IPS-18a (cell line): Measurements from ENCODE around the gene ZNF239.
A peak's percentile ranks its signal among the peaks of the same experiment; 100 is the strongest.
"Not testable (repeated sequence)": the region's sequence is repeated elsewhere in the genome, so short reads cannot be mapped to it uniquely, and the experiment has no call there.

Experiments used
- H3K27ac ChIP-seq: one replicate; pipeline ENCODE4 v1.5.1; 2013; ENCODE audit warnings: low read length
- H3K27me3 ChIP-seq: one replicate; pipeline ENCODE4 v1.6.1; 2013; ENCODE audit warnings: mild to moderate bottlenecking, low read length; ENCODE audit not compliant: control insufficient read depth, insufficient read depth
- H3K36me3 ChIP-seq: one replicate; pipeline ENCODE4 v1.6.1; 2013; ENCODE audit warnings: low read depth, low read length; ENCODE audit not compliant: control insufficient read depth
- H3K4me1 ChIP-seq: one replicate; pipeline ENCODE4 v1.6.1; 2013; ENCODE audit warnings: low read depth, low read length; ENCODE audit not compliant: control insufficient read depth
- H3K4me3 ChIP-seq: one replicate; pipeline ENCODE4 v1.5.1; 2013; ENCODE audit warnings: low read length
- H3K9ac ChIP-seq: one replicate; pipeline ENCODE4 v1.6.1; 2013; ENCODE audit warnings: mild to moderate bottlenecking, low read length, moderate library complexity
- H3K9me3 ChIP-seq: one replicate; pipeline ENCODE4 v1.6.1; 2013; ENCODE audit warnings: low read depth, low read length; ENCODE audit not compliant: control insufficient read depth

Gene ZNF239

DNA sequence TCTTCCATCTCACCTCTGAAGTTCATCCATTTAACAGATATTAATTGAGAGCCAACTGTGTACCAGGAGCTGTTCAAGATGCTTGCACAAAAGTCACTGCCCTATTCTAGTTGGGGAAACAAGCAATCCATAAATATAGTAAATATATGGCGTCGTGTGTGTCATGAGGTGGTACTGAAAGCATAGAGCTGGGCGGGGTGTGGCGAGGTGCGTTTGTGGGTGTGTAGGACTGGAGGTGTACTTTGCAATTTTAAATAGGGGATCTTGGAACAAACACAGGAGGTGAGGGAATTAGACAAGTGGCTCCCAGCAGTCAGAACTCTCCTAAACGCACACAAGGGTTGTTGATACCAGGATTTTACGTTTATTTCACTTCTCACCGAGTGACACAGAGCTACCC is 490 bp upstream of the ZNF239 start:
- Histone ChIP-seq H3K4me3 (peak overlapping the region; percentile 84), H3K4me1 (peaks cover 11% of the 10 kb centered on the region), H3K9ac (no peak overlapping the region), H3K9me3 (peaks cover 7% of the 10 kb centered on the region), H3K27me3 (peaks cover 26% of the 10 kb centered on the region), H3K27ac (no peak overlapping the region), H3K36me3 (peaks cover 3% of the 10 kb centered on the region)

DNA sequence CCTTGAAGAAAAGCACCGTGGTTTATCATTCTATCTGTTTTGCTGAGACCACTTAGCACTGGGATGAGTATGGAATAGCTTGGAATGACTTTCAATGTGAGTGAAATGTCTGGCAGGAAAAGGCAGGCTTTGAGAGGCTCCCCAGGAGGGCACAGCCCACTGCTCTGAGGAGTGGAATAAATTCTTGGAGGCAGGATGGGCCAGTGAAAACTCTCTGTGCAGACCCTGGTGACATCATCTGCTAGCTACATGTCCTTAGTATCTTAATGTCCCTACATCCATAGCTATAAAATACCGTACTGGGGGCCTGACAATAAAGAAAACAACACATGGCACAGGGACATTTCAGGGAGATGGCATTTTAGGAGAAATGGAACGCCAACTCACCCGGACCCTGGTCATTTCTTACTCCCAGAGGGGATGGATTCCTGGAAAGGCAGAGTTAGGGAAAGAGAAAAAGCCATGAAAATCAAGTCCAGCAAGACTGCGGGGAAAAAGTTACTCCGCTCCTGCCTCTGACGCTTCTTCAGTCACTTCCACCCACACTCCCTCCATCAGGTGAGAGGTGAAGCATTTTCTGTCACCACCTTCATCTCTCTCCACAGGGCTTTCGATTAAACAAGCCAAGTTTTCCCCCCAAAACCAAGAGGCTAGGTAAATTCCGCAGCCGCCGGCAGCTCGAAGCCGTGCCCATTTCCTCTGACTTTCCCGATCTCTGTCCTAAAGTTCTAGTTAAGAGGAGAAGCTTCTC is 991 bp downstream of the ZNF239 start:
- Histone ChIP-seq H3K9ac (peak overlapping the region; percentile 48), H3K9me3 (peaks cover 7% of the 10 kb centered on the region), H3K4me3 (peak overlapping the region; percentile 84), H3K27ac (no peak overlapping the region), H3K36me3 (peaks cover 7% of the 10 kb centered on the region), H3K27me3 (peaks cover 26% of the 10 kb centered on the region), H3K4me1 (peaks cover 11% of the 10 kb centered on the region)

DNA sequence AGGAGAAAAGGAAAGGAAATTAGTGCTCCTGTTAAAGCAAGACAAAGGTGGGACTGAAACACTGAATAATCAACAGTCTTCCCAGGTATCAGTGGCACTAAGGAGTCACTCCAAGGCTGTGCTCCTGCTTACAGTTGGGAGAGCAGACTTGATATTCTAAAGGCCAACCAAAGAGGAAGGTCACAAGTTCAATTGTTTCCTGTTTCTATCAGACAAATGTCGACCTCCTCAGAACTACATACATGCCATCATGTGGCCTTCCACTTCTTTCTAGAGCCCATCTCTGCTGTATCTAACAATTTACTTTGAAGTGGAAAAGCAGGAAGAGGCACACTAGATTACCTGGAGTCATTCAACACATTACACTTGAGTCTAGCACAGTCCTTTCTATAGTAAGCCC is 3.4 kb downstream of the ZNF239 start:
- peaks cover 26% of the 10 kb centered on the region for H3K27me3 ChIP-seq
- no peak overlapping the region for H3K27ac ChIP-seq
- H3K9me3 ChIP-seq = peaks cover 7% of the 10 kb centered on the region
- H3K4me3 ChIP-seq = no peak overlapping the region
- H3K9ac ChIP-seq = no peak overlapping the region
- H3K36me3 ChIP-seq = peaks cover 20% of the 10 kb centered on the region
- H3K4me1 ChIP-seq = peaks cover 11% of the 10 kb centered on the region

DNA sequence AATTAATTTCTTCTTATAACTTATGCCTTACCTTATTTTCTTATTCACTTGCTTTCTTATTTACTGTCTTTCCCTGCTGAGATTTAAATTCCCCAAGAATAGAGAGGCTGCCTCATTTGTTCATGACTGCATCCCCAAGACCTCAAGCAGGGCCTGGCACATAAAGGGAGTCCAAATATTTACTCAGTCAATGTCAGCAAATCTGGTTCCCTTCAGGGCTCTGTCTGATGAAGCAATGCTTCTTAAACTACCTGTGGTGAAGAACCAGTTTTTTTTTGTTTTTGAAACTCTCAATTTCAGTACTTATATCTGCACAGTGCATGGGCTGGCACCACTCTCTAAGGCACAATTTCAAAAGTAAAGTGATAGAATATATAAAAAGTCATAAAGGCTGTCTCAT is 4.7 kb downstream of the ZNF239 start:
- H3K27ac ChIP-seq = no peak overlapping the region
- no peak overlapping the region for H3K9ac ChIP-seq
- H3K9me3 ChIP-seq = no peaks in the 10 kb centered on the region
- H3K27me3 ChIP-seq = peaks cover 13% of the 10 kb centered on the region
- H3K4me3 ChIP-seq = no peak overlapping the region
- H3K36me3 ChIP-seq = peaks cover 23% of the 10 kb centered on the region
- peaks cover 11% of the 10 kb centered on the region for H3K4me1 ChIP-seq

DNA sequence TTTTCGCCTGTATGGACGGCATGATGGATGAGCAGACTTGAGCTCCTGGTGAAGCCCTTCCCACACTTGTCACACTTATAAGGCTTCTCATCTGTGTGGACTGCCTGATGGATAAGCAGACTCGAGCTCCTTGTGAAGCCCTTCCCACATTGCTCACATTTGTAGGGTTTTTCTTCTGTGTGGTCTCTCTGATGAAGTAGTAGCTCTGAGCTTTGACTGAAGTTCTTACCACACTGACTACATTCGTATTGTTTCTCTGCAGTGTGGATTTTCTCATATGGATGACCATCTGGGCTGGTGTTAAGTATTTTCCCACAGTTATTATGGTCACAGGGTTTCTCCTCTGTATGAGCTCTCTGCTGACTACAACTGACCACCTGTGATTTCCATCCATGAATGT is 17.2 kb downstream of the ZNF239 start:
- H3K9me3 ChIP-seq = peaks cover 77% of the 10 kb centered on the region

DNA sequence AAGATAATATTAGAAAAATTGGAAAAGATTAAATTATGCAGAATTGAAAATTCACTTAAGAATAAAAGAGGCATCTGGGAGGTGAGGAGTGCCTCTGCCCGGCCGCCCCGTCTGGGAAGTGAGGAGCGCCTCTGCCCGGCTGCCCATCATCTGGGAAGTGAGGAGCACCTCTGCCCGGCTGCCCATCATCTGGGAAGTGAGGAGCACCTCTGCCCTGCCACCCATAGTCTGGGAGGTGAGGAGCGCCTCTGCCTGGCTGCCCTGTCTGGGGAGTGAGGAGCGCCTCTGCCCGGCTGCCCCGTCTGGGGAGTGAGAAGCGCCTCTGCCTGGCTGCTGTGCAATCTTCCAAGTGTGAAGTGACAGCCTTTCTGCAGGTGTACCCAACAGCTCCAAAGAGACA is 30.7 kb downstream of the ZNF239 start:
- not testable (repeated sequence) for H3K9ac ChIP-seq, H3K36me3 ChIP-seq, H3K27me3 ChIP-seq, H3K27ac ChIP-seq, H3K4me3 ChIP-seq, H3K4me1 ChIP-seq
- peaks cover 18% of the 10 kb centered on the region for H3K9me3 ChIP-seq

More for the DNA sequence above, 17.2 kb downstream of the ZNF239 start:
- no peaks in the 10 kb centered on the region for H3K27me3 ChIP-seq
- no peak overlapping the region for H3K27ac ChIP-seq
- H3K4me3 ChIP-seq = no peak overlapping the region
- no peak overlapping the region for H3K9ac ChIP-seq
- peaks cover 26% of the 10 kb centered on the region for H3K36me3 ChIP-seq
- H3K4me1 ChIP-seq = no peaks in the 10 kb centered on the region

DNA sequence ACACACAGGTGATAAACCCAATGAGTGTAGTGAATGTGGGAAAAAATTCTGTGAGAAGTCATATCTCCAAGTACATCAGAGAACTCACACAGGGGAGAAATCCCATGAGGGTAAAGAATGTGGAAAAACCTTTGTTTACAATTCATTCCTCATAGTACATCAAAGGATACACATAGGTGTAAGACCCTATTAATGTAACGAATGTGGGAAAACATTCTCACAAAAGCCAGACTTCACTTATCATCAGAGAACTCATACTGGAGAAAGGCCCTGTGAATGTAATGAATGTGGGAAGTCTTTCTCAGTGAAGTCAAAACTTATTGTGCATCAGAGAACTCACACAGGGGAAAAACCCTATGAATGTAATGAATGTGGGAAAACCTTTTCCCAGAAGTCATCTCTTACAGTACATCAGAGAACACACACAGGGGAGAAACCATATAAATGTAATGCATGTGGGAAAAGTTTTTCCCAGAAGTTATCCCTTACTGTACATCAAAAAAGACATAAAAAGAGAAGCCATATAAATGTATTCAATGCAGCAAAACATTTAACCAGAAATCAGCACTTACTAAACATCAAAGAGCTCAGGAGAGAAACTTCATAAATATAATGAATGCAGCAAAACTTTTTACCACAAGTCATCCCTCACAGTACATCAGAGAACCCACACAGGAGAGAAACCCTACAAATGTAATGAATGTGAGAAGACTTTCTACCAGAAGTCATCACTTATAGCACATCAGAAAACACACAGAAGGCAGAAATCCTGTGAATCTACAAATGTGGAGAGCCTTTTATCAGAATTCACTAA is 49.8 kb downstream of the ZNF239 start:
- H3K4me3 ChIP-seq = no peak overlapping the region
- no peaks in the 10 kb centered on the region for H3K4me1 ChIP-seq
- no peaks in the 10 kb centered on the region for H3K36me3 ChIP-seq
- H3K9ac ChIP-seq = no peak overlapping the region
- H3K27ac ChIP-seq = no peak overlapping the region
- H3K27me3 ChIP-seq = no peaks in the 10 kb centered on the region
- peaks cover 60% of the 10 kb centered on the region for H3K9me3 ChIP-seq
